Effector memory CD8-positive, alpha-beta T cell (primary cell): ENCODE results near the gene MOCOS.
"Not testable (repeated sequence)": the region's sequence is repeated elsewhere in the genome, so short reads cannot be mapped to it uniquely, and the experiment has no call there.

Source experiments
- ATAC-seq: fragments of 150-1000 bp; cut with Tn5 transposase; replicated peaks from 2 replicates; pipeline ENCODE4 v1.10.0; 2021; ENCODE audit warnings: mild to moderate bottlenecking, moderate library complexity
- DNase-seq, 3 experiments: peaks; one replicate each; pipeline ENCODE4 v3.0.0; 2021
- H3K27ac Mint-ChIP-seq, 2 donors: one replicate each; pipeline ENCODE4 v1.8.0; 2022; ENCODE audit warnings: mild to moderate bottlenecking in 2 of 2, mixed read lengths in 2 of 2, moderate library complexity in 2 of 2
- H3K27me3 Mint-ChIP-seq, 2 donors: one replicate each; pipeline ENCODE4 v1.8.0; 2022; ENCODE audit warnings: mixed read lengths in 2 of 2
- H3K36me3 Mint-ChIP-seq: one replicate; pipeline ENCODE4 v1.8.0; 2022; ENCODE audit warnings: mild to moderate bottlenecking, moderate library complexity, mixed read lengths; ENCODE audit not compliant: insufficient read depth
- H3K4me1 Mint-ChIP-seq, 2 donors: one replicate each; pipeline ENCODE4 v1.8.0; 2022; ENCODE audit warnings: low read depth in 2 of 2, mixed read lengths in 2 of 2
- H3K4me3 Mint-ChIP-seq, 2 donors: one replicate each; pipeline ENCODE4 v1.8.0; 2022; ENCODE audit warnings: mild to moderate bottlenecking in 2 of 2, mixed read lengths in 2 of 2, moderate library complexity in 2 of 2
- H3K9me3 Mint-ChIP-seq, 2 donors: one replicate each; pipeline ENCODE4 v1.8.0; 2022; ENCODE audit warnings: mixed read lengths in 2 of 2

MOCOS gene

DNA sequence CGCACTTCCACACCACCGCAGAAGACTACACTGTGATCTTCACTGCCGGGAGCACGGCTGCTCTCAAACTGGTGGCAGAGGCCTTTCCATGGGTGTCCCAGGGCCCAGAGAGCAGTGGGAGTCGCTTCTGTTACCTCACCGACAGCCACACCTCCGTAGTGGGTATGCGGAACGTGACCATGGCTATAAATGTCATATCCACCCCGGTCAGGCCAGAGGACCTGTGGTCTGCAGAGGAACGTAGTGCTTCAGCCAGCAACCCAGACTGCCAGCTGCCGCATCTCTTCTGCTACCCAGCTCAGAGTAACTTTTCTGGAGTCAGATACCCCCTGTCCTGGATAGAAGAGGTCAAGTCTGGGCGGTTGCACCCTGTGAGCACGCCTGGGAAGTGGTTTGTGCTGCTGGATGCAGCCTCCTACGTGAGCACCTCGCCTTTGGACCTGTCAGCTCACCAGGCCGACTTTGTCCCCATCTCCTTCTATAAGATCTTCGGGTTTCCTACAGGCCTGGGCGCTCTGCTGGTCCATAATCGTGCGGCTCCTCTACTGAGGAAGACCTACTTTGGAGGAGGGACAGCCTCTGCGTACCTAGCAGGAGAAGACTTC lies 12.5 kb downstream of the MOCOS start:
- H3K4me3 Mint-ChIP-seq, result no peak overlapping the region
- no peak overlapping the region for H3K27ac Mint-ChIP-seq
- ATAC-seq (no peak), DNase-seq (no peak)
- H3K9me3 Mint-ChIP-seq, result no peaks in the 10 kb centered on the region
- no peaks in the 10 kb centered on the region for H3K4me1 Mint-ChIP-seq
- H3K27me3 Mint-ChIP-seq, result peaks cover 6 to 10% of the 10 kb centered on the region in 2 donors
- H3K36me3 Mint-ChIP-seq, result peaks cover 3% of the 10 kb centered on the region

DNA sequence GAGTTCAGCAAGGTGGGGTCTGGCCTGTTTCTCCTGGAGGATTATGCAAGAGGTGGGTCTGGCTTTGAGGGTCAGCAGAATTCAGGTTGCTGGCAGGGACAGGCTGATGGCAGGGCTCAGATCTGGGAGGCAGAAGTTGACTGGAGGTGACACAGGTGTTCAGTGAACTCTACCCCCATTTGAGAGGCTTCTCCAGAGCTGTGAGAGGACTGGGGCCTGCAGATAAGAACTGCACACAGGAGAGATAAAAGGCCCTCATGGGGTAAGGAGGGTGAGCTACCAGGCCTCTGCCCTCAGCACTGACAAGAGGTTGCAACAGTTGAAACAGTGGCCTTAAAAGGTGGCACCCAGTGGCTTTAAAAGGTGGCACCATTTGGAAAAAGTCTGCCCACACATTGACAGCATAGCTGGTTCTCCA lies 13.1 kb downstream of the MOCOS start:
- no peaks in the 10 kb centered on the region for H3K9me3 Mint-ChIP-seq
- H3K4me3 Mint-ChIP-seq, result no peak overlapping the region
- H3K27ac Mint-ChIP-seq, result no peak overlapping the region
- ATAC-seq, result no peak
- H3K36me3 Mint-ChIP-seq, result peaks cover 3% of the 10 kb centered on the region
- peaks cover 6 to 10% of the 10 kb centered on the region in 2 donors for H3K27me3 Mint-ChIP-seq
- H3K4me1 Mint-ChIP-seq, result no peaks in the 10 kb centered on the region
- no peak for DNase-seq

DNA sequence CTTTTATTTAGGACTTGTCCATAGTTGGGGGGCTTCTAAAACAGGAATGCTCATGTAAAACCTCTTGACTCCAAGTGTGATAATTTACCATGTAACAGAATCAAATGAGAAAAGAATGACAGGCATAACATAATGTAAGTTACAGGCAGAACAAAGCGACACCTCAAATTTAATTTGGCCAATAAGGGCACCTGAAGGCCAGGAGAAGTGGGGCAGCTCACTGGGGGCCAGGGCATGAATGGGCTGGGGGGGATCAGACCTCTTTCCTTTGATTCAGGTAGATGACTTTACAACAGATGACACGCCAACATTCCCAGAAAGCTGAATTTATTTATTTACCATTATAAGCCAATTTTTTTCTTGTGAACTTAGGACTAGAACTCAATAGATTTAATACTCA lies 14.5 kb downstream of the MOCOS start:
- Mint-ChIP-seq H3K4me3 (no peak overlapping the region), H3K27me3 (peaks cover 6 to 10% of the 10 kb centered on the region in 2 donors), H3K9me3 (no peaks in the 10 kb centered on the region), H3K27ac (no peak overlapping the region), H3K4me1 (no peaks in the 10 kb centered on the region), H3K36me3 (peaks cover 2% of the 10 kb centered on the region)
- DNase-seq (no peak), ATAC-seq (no peak)

DNA sequence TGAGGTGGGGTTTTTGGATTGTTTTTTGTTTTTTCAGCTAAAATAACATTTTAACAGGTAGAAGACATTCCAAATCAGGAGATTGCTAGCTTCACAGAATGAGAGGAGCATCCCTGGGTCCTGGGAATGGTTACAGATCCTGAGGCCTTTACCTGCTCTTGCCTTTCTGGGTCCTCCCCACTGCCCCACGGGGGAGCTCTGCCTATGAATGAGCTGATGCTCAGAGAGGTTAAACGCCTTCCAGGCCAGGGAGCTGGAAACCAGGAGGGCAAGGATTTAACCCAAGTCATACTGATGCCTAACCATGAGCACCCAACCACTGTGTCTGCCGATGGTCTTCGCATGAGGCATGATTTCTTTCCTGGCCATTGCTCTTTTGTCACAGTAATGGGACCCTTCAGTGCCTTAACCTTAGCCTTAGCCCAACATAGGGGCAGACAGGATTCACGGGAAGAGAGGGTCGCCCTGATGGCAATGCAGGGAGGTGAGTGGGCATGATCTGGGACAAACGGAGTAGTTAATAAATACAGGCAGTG lies 16.1 kb downstream of the MOCOS start:
- Mint-ChIP-seq H3K27ac (no peak overlapping the region), H3K4me1 (no peaks in the 10 kb centered on the region), H3K27me3 (peaks cover 6 to 10% of the 10 kb centered on the region in 2 donors), H3K36me3 (no peaks in the 10 kb centered on the region), H3K4me3 (no peak overlapping the region), H3K9me3 (no peaks in the 10 kb centered on the region)
- DNase-seq (no peak), ATAC-seq (no peak)

DNA sequence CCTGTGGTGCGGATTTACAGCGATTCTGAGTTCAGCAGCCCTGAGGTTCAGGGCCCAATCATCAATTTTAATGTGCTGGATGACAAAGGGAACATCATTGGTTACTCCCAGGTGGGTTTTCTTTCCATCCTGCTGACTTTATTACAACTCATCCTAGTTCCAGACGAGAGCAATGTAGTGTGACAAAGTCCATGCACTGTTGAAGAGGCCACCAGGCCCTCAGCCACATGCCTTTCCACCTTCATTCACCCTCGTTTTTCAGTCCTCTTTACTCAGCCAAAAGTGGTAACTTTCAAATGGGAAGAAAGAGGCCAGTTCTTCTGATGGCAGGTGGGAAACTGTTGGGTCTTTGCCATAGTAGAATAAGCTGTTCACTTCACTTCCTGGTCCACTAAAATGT lies 17.9 kb downstream of the MOCOS start:
- peaks cover 2 to 4% of the 10 kb centered on the region in 2 donors for H3K27me3 Mint-ChIP-seq
- H3K36me3 Mint-ChIP-seq, result no peaks in the 10 kb centered on the region
- ATAC-seq (no peak), DNase-seq (no peak)
- no peaks in the 10 kb centered on the region for H3K4me1 Mint-ChIP-seq
- no peaks in the 10 kb centered on the region for H3K9me3 Mint-ChIP-seq
- no peak overlapping the region for H3K27ac Mint-ChIP-seq
- no peak overlapping the region for H3K4me3 Mint-ChIP-seq

- DNase-seq (no peak), ATAC-seq (no peak)
- Mint-ChIP-seq H3K9me3 (no peaks in the 10 kb centered on the region), H3K4me1 (no peaks in the 10 kb centered on the region), H3K27me3 (peaks cover 5 to 10% of the 10 kb centered on the region in 2 donors), H3K27ac (no peak overlapping the region), H3K36me3 (no peaks in the 10 kb centered on the region), H3K4me3 (no peak overlapping the region)
Observed at GRCh38 chr18:36207303-36207702, 20.0 kb downstream of the MOCOS start.

DNA sequence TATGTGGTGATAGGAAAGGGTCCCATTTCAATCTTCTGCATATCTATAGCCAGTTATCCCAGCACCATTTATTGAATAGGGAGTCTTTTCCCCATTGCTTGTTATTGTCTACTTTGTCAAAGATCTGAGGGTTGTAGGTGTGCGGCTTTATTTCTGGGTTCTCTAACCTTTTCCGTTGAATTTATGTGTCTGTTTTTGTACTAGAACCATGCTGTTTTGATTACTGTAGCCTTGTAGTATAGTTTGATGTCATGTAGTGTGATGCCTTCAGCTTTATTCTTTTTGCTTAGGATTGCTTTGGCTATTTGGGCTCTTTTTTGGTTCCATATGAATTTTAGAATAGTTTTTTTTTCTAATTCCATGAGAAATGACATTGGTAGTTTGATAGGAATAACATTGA lies 20.7 kb downstream of the MOCOS start:
- H3K4me1 Mint-ChIP-seq, ATAC-seq, H3K9me3 Mint-ChIP-seq, H3K36me3 Mint-ChIP-seq, H3K27ac Mint-ChIP-seq, DNase-seq, H3K4me3 Mint-ChIP-seq: not testable (repeated sequence)
- peaks cover 10 to 17% of the 10 kb centered on the region in 2 donors for H3K27me3 Mint-ChIP-seq

DNA sequence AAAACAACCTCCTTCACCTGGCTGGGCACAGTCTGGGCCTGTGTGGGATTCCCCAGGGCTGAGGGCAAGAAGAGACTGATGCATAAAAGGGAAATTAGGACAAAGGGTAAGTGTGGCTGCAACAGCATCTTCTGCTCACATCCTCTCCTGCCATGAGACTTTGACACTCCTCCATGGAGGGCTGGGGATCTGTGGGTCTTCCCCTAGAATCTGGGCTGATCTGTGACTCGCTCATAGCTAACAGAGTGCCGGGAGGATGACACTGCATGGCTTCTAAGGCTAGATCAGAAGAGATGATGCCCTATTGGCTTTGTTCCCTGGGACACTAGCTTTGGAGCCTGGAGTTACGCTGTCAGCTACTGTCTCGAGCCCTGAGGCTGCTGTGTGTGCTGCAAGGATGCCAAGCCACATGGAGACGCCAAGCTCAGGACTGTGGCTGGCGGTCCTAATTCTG lies 24.3 kb downstream of the MOCOS start:
- H3K27ac Mint-ChIP-seq, result no peak overlapping the region
- H3K27me3 Mint-ChIP-seq, result peaks cover 24 to 29% of the 10 kb centered on the region in 2 donors
- no peaks in the 10 kb centered on the region for H3K4me1 Mint-ChIP-seq
- DNase-seq (no peak), ATAC-seq (no peak)
- H3K36me3 Mint-ChIP-seq, result no peaks in the 10 kb centered on the region
- no peaks in the 10 kb centered on the region for H3K9me3 Mint-ChIP-seq
- no peak overlapping the region for H3K4me3 Mint-ChIP-seq

GRCh38 chr18:36212301-36213171 lies 25.2 kb downstream of the MOCOS start:
- Mint-ChIP-seq H3K9me3 (no peaks in the 10 kb centered on the region), H3K4me3 (no peak overlapping the region), H3K27ac (no peak overlapping the region), H3K36me3 (no peaks in the 10 kb centered on the region), H3K4me1 (no peaks in the 10 kb centered on the region), H3K27me3 (peaks cover 24 to 29% of the 10 kb centered on the region in 2 donors)
- DNase-seq (no peak), ATAC-seq (no peak)

GRCh38 chr18:36214811-36215210 lies 27.5 kb downstream of the MOCOS start:
- Mint-ChIP-seq H3K27me3 (peaks cover 24 to 34% of the 10 kb centered on the region in 2 donors), H3K36me3 (no peaks in the 10 kb centered on the region), H3K27ac (no peak overlapping the region), H3K9me3 (no peaks in the 10 kb centered on the region), H3K4me1 (no peaks in the 10 kb centered on the region), H3K4me3 (no peak overlapping the region)
- ATAC-seq (no peak), DNase-seq (no peak)

DNA sequence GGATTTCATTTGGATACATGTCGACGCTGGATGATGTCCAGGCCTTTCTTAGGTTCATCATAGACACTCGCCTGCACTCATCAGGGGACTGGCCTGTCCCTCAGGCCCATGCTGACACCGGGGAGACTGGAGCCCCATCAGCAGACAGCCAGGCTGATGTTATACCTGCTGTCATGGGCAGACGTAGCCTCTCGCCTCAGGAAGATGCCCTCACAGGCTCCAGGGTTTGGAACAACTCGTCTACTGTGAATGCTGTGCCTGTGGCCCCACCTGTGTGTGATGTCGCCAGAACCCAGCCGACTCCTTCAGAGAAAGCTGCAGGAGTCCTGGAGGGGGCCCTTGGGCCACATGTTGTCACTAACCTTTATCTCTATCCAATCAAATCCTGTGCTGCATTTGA lies 28.3 kb downstream of the MOCOS start:
- peaks cover 24 to 36% of the 10 kb centered on the region in 2 donors for H3K27me3 Mint-ChIP-seq

GRCh38 chr18:36217348-36217747 lies 30.1 kb downstream of the MOCOS start:
- ATAC-seq, result no peak

More for the DNA sequence above, 28.3 kb downstream of the MOCOS start:
- Mint-ChIP-seq H3K36me3 (no peaks in the 10 kb centered on the region), H3K4me3 (no peak overlapping the region), H3K9me3 (no peaks in the 10 kb centered on the region), H3K4me1 (no peaks in the 10 kb centered on the region), H3K27ac (no peak overlapping the region)
- DNase-seq, result no peak
- ATAC-seq, result no peak

GRCh38 chr18:36229188-36229587 lies 41.9 kb downstream of the MOCOS start:
- Mint-ChIP-seq H3K9me3 (peaks cover 9 to 22% of the 10 kb centered on the region in 2 donors), H3K27ac (no peak overlapping the region)

More at GRCh38 chr18:36217348-36217747, 30.1 kb downstream of the MOCOS start:
- no peak for DNase-seq
- Mint-ChIP-seq H3K4me1 (no peaks in the 10 kb centered on the region), H3K27ac (no peak overlapping the region), H3K27me3 (peaks cover 13 to 31% of the 10 kb centered on the region in 2 donors), H3K36me3 (no peaks in the 10 kb centered on the region), H3K9me3 (no peaks in the 10 kb centered on the region), H3K4me3 (no peak overlapping the region)

GRCh38 chr18:36240510-36240909 lies 53.2 kb downstream of the MOCOS start:
- not testable (repeated sequence) for DNase-seq, ATAC-seq, H3K4me1 Mint-ChIP-seq, H3K4me3 Mint-ChIP-seq, H3K27ac Mint-ChIP-seq, H3K36me3 Mint-ChIP-seq, H3K9me3 Mint-ChIP-seq
- peaks cover 33 to 36% of the 10 kb centered on the region in 2 donors for H3K27me3 Mint-ChIP-seq

More at GRCh38 chr18:36229188-36229587, 41.9 kb downstream of the MOCOS start:
- no peak overlapping the region for H3K4me3 Mint-ChIP-seq
- DNase-seq (no peak), ATAC-seq (no peak)
- H3K36me3 Mint-ChIP-seq, result no peaks in the 10 kb centered on the region
- H3K4me1 Mint-ChIP-seq, result no peaks in the 10 kb centered on the region
- peaks cover 8 to 24% of the 10 kb centered on the region in 2 donors for H3K27me3 Mint-ChIP-seq
